Measurements from ENCODE around the gene SLC44A3. TPM values are rescaled to one million over a fixed set of nuclear protein-coding genes. Genes with fewer than 3 reads are reported as not detected.

Gene SLC44A3
- total and polyA plus RNA-seq, 2 of the 8 experiments (the other 6 are each of a cell fraction or from before 2014, with no cell fraction given): 4.2 to 5.0 TPM

- TF ChIP-seq CHD1 (IDR thresholded peaks at IDR 0.05; ENCODE audit: low read depth, low read length) (no peak), EP300 (IDR thresholded peaks at IDR 0.05; ENCODE audit: borderline replicate concordance in 1 of 2, low read depth in 2 of 2, low read length in 2 of 2) (no peak), BCL11A (IDR thresholded peaks at IDR 0.05; ENCODE audit: low read depth in 2 of 2, low read length in 2 of 2) (no peak), NRF1 (IDR thresholded peaks at IDR 0.05; ENCODE audit: low read depth, low read length) (no peak), RFX5 (IDR thresholded peaks at IDR 0.05; ENCODE audit: borderline replicate concordance, low read depth, low read length) (no peak), EGR1 (IDR thresholded peaks at IDR 0.05; ENCODE audit: borderline replicate concordance, low read depth, low read length) (no peak), FOSL1 (IDR thresholded peaks at IDR 0.05; ENCODE audit: insufficient read depth, low read depth, low read length) (no peak)
These were observed 3.0 kb downstream of the SLC44A3 start (continued) for GRCh38 chr1:94823116-94823515.

Measured in H1 (cell line).